IMR-90 (cell line): ENCODE measurements around the gene SLC46A1. TPM values are rescaled to one million over a fixed set of nuclear protein-coding genes. Genes with fewer than 3 reads are reported as not detected.

Source experiments
- ATAC-seq: fragments of 200-7000 bp; cut with Tn5 transposase; 2 replicates; pipeline ENCODE4 v1.9.1; 2020; ENCODE audit warnings: low read depth, mild to moderate bottlenecking, moderate library complexity
- BruUV-seq: library from RNA; stranded (reverse); fragments of 400-500 nt; replicated peaks from 2 replicates; lab custom pipeline; 2021; lab: Mats Ljungman, UMichigan
- CTCF ChIA-PET: fragments of 300-600 bp; formaldehyde crosslinking; extraction: SDS; loops from one replicate; lab custom pipeline; 2021; ENCODE audit warnings: antibody characterized with exemption; lab: Yijun Ruan, JAX
- POLR2A ChIA-PET: fragments of 300-600 bp; sonication (Branson Sonifier 250); formaldehyde crosslinking; loops from one replicate; lab custom pipeline; 2022; ENCODE audit warnings: antibody characterized with exemption; ENCODE audit not compliant: unreplicated experiment; lab: Charles Lee
- DNase-seq: peaks from one replicate; pipeline ENCODE4 v3.0.0; 2013
- H2AFZ ChIP-seq: replicated peaks from 2 replicates; pipeline ENCODE3; 2013; ENCODE audit warnings: low read length, mild to moderate bottlenecking; ENCODE audit not compliant: poor library complexity
- H2AK5ac ChIP-seq: 2 replicates; pipeline ENCODE4 v1.6.1; 2013; ENCODE audit warnings: low read depth, low read length, inconsistent platforms
- H2AK9ac ChIP-seq: replicated peaks from 2 replicates; pipeline ENCODE3; 2013; ENCODE audit warnings: mild to moderate bottlenecking, low read depth, low read length, moderate library complexity; ENCODE audit not compliant: poor library complexity
- H2BK120ac ChIP-seq: 2 replicates; pipeline ENCODE4 v1.6.1; 2013; ENCODE audit warnings: low read depth, low read length, inconsistent platforms
- H2BK15ac ChIP-seq: 3 replicates; pipeline ENCODE4 v1.6.1; 2013; ENCODE audit warnings: low read depth, low read length, inconsistent platforms
- H2BK20ac ChIP-seq: 2 replicates; pipeline ENCODE4 v1.6.1; 2013; ENCODE audit warnings: low read depth, mild to moderate bottlenecking, inconsistent platforms, low read length, moderate library complexity
- H2BK5ac ChIP-seq: 2 replicates; pipeline ENCODE4 v1.6.1; 2013; ENCODE audit warnings: mild to moderate bottlenecking, low read depth, low read length, inconsistent platforms; ENCODE audit not compliant: poor library complexity, severe bottlenecking
- H3K14ac ChIP-seq: replicated peaks from 2 replicates; pipeline ENCODE4 v1.6.1; 2013; ENCODE audit warnings: low read depth, low read length, inconsistent platforms
- H3K18ac ChIP-seq: 2 replicates; pipeline ENCODE4 v1.6.1; 2013; ENCODE audit warnings: low read depth, low read length, control low read depth
- H3K23ac ChIP-seq: 2 replicates; pipeline ENCODE4 v1.6.1; 2013; ENCODE audit warnings: low read depth, low read length, inconsistent platforms
- H3K27ac ChIP-seq: 2 replicates; pipeline ENCODE4 v1.5.1; 2013; ENCODE audit warnings: mild to moderate bottlenecking, control low read depth, low read length; ENCODE audit not compliant: insufficient read depth
- H3K27me3 ChIP-seq: 2 replicates; pipeline ENCODE4 v1.6.1; 2013; ENCODE audit warnings: low read length; ENCODE audit not compliant: control insufficient read depth, insufficient read depth
- H3K36me3 ChIP-seq: 2 replicates; pipeline ENCODE4 v1.6.1; 2013; ENCODE audit warnings: low read length, mixed read lengths; ENCODE audit not compliant: control insufficient read depth, insufficient read depth
- H3K4ac ChIP-seq: 2 replicates; pipeline ENCODE4 v1.6.1; 2013; ENCODE audit warnings: low read depth, low read length, inconsistent platforms
- H3K4me1 ChIP-seq: 2 replicates; pipeline ENCODE4 v1.6.1; 2013; ENCODE audit warnings: low read length, mixed read lengths; ENCODE audit not compliant: control insufficient read depth, insufficient read depth
- H3K4me2 ChIP-seq: 2 replicates; pipeline ENCODE4 v1.6.1; 2013; ENCODE audit warnings: low read depth, mild to moderate bottlenecking, control low read depth, low read length, moderate library complexity
- H3K4me3 ChIP-seq: 2 replicates; pipeline ENCODE4 v1.5.1; 2013; ENCODE audit warnings: low read depth, mild to moderate bottlenecking, control low read depth, low read length, moderate library complexity; ENCODE audit not compliant: insufficient read depth
- H3K56ac ChIP-seq: 2 replicates; pipeline ENCODE4 v1.6.1; 2013; ENCODE audit warnings: low read length, inconsistent platforms; ENCODE audit not compliant: insufficient read depth; ENCODE audit errors: extremely low read depth
- H3K79me1 ChIP-seq, 2 experiments: 2 replicates each; pipeline ENCODE4 v1.6.1; 2013; ENCODE audit warnings: low read length in 2 of 2, inconsistent platforms in 1 of 2, low read depth in 1 of 2
- H3K9ac ChIP-seq: 2 replicates; pipeline ENCODE4 v1.6.1; 2013; ENCODE audit warnings: low read depth, low read length, control low read depth
- H3K9me1 ChIP-seq: 2 replicates; pipeline ENCODE4 v1.6.1; 2013; ENCODE audit warnings: low read length, inconsistent platforms; ENCODE audit not compliant: insufficient read depth
- H3K9me3 ChIP-seq: 2 replicates; pipeline ENCODE4 v1.6.1; 2013; ENCODE audit warnings: low read length; ENCODE audit not compliant: control insufficient read depth, insufficient read depth
- H4K20me1 ChIP-seq: 2 replicates; pipeline ENCODE4 v1.6.1; 2013; ENCODE audit warnings: low read length, inconsistent platforms; ENCODE audit not compliant: insufficient read depth
- H4K5ac ChIP-seq: 2 replicates; pipeline ENCODE4 v1.6.1; 2013; ENCODE audit warnings: mild to moderate bottlenecking, low read depth, low read length, control low read depth
- H4K8ac ChIP-seq, 2 experiments: 2 replicates each; pipeline ENCODE4 v1.6.1; 2013; ENCODE audit warnings: low read depth in 2 of 2, low read length in 2 of 2, control low read depth in 1 of 2, inconsistent platforms in 1 of 2
- H4K91ac ChIP-seq: 2 replicates; pipeline ENCODE4 v1.6.1; 2013; ENCODE audit warnings: low read depth, low read length, inconsistent platforms; ENCODE audit not compliant: insufficient read depth
- BHLHE40 ChIP-seq: fragments of 150-350 bp; IDR thresholded peaks from 2 replicates; pipeline ENCODE4 v1.6.1; 2016; ENCODE audit warnings: mild to moderate bottlenecking, low read depth, low read length
- CEBPB ChIP-seq: IDR thresholded peaks from 2 replicates; pipeline ENCODE4 v1.6.1; 2012; ENCODE audit warnings: low read depth, low read length, improper control_type of control experiment
- MAZ ChIP-seq: IDR thresholded peaks from 2 replicates; pipeline ENCODE4 v1.6.1; 2012; ENCODE audit warnings: low read depth, mild to moderate bottlenecking, low read length, improper control_type of control experiment, moderate library complexity, borderline replicate concordance
- MXI1 ChIP-seq: IDR thresholded peaks from 2 replicates; pipeline ENCODE4 v1.6.1; 2012; ENCODE audit warnings: low read depth, mild to moderate bottlenecking, low read length, moderate library complexity, borderline replicate concordance
- RAD21 ChIP-seq: IDR thresholded peaks from 2 replicates; pipeline ENCODE4 v1.6.1; 2012; ENCODE audit warnings: low read length, improper control_type of control experiment
- RFX5 ChIP-seq: IDR thresholded peaks from 2 replicates; pipeline ENCODE4 v1.8.0; 2012; ENCODE audit warnings: low read depth, mild to moderate bottlenecking, low read length, moderate library complexity
- SMC3 ChIP-seq: fragments of 150-350 bp; IDR thresholded peaks from 2 replicates; pipeline ENCODE4 v1.6.1; 2016; ENCODE audit warnings: low read depth, mild to moderate bottlenecking, antibody characterized with exemption, low read length, moderate library complexity
- WGBS, 2 experiments: methylation state at CpG; one replicate each; pipeline versions ENCODE4 v1.1.5 to v1.1.7; 2013; ENCODE audit warnings: missing lambda C conversion rate in 2 of 2; ENCODE audit not compliant: insufficient read length in 1 of 2; ENCODE audit errors: extremely low coverage in 2 of 2; 5-methylcytosine and 5-hydroxymethylcytosine counted together
- dilution Hi-C: fragments of 300-500 bp; cut with HindIII; formaldehyde crosslinking; loops from one replicate; pipeline ENCODE4 v1.14.3; 2018; ENCODE audit warnings: low sequenced_read_pairs; ENCODE audit not compliant: unreplicated experiment
- in situ Hi-C: fragments of 300-500 bp; cut with MboI; formaldehyde crosslinking; loops from 3 replicates; pipeline ENCODE4 v1.14.3; 2019; ENCODE audit warnings: low sequenced_read_pairs, inconsistent platforms, mixed read lengths
- intact Hi-C: fragments of 100-400 bp; cut with micrococcal nuclease; formaldehyde crosslinking; loops from 2 replicates; pipeline ENCODE4 v1.10.0; 2022
- polyA plus RNA-seq, 3 experiments: library from polyadenylated mRNA; depleted of rRNA; stranded (reverse); fragments of >200 nt; gene quantifications; 2 replicates each; pipeline ENCODE4 v1.2.3, GENCODE V29; 2012; ENCODE audit warnings: low replicate concordance in 1 of 3
- total RNA-seq: library from RNA; depleted of rRNA; stranded (reverse); fragments of >200 nt; gene quantifications from 2 replicates; pipeline ENCODE4 v1.2.3, GENCODE V29; 2012
- TF ChIP-seq, protein P1 (sequence below): conservative IDR thresholded peaks from 2 replicates; pipeline ENCODE4 v1.5.1; 2012; ENCODE audit warnings: mild to moderate bottlenecking, low read depth, low read length, improper control_type of control experiment

SLC46A1 gene
- total and polyA plus RNA-seq, 2 of the 4 experiments (the other 2 are of a cell fraction): 2.7 to 3.9 TPM

DNA sequence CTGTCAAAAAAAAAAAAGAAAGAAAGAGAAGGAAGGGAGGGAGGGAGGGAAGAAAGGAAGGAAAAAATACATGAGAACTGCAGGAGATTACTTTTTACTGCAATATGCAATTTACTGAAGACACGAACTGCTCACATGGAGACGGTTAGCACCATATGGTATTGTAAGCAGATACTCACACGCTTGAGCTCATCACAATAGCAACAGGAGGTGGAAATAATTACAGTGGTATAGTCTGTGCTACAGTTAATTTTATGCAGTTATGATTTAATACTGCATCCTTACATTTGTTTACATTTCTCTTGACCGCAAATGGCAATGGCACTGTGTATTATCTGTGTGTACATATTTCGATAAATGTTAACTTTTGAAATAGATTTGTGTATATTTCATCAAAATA lies 21.4 kb upstream of the SLC46A1 start:
- H2BK20ac ChIP-seq: no peak overlapping the region
- H3K36me3 ChIP-seq: no peaks in the 10 kb centered on the region
- H3K27me3 ChIP-seq: peaks cover 13% of the 10 kb centered on the region
- H3K79me1 ChIP-seq: no peaks in the 10 kb centered on the region
- no peak overlapping the region for H3K9ac ChIP-seq
- no peak overlapping the region for H2AK9ac ChIP-seq
- H2BK5ac ChIP-seq: no peak overlapping the region
- no peak overlapping the region for H2BK15ac ChIP-seq
- H3K27ac ChIP-seq: peak overlapping the region; percentile 64; the same call in 1 of the 2 replicates
- no peak overlapping the region for H4K91ac ChIP-seq
- H2BK120ac ChIP-seq: no peak overlapping the region
- BruUV-seq: no TSS peak
- H3K4me3 ChIP-seq: no peak overlapping the region
- dilution Hi-C loops (no loop called here), intact Hi-C loops (no loop called here), in situ Hi-C loops (no loop called here)
- no peak overlapping the region for H3K4ac ChIP-seq
- DNase-seq: peak; percentile 33
- no peak overlapping the region for H3K14ac ChIP-seq
- H4K20me1 ChIP-seq: no peaks in the 10 kb centered on the region
- H3K4me2 ChIP-seq: no peak overlapping the region; the same call in 1 of the 2 replicates
- H3K56ac ChIP-seq: no peak overlapping the region
- H3K18ac ChIP-seq: no peak overlapping the region; the same call in 1 of the 2 replicates
- ChIA-PET CTCF (interaction anchor here (1.4 kb wide), 1 partner anchor 11 kb away, joined by 4 read pairs; no protein-coding TSS in a partner anchor), POLR2A (no interaction called here)
- no peaks in the 10 kb centered on the region; the same call in 1 of the 2 replicates for H3K4me1 ChIP-seq
- H4K8ac ChIP-seq: no peak overlapping the region
- H3K9me1 ChIP-seq: no peaks in the 10 kb centered on the region
- TF ChIP-seq RFX5: no peak
- no peak for TF ChIP-seq RAD21
- TF ChIP-seq MAZ: no peak
- TF ChIP-seq BHLHE40: no peak
- TF ChIP-seq, protein P1, sequence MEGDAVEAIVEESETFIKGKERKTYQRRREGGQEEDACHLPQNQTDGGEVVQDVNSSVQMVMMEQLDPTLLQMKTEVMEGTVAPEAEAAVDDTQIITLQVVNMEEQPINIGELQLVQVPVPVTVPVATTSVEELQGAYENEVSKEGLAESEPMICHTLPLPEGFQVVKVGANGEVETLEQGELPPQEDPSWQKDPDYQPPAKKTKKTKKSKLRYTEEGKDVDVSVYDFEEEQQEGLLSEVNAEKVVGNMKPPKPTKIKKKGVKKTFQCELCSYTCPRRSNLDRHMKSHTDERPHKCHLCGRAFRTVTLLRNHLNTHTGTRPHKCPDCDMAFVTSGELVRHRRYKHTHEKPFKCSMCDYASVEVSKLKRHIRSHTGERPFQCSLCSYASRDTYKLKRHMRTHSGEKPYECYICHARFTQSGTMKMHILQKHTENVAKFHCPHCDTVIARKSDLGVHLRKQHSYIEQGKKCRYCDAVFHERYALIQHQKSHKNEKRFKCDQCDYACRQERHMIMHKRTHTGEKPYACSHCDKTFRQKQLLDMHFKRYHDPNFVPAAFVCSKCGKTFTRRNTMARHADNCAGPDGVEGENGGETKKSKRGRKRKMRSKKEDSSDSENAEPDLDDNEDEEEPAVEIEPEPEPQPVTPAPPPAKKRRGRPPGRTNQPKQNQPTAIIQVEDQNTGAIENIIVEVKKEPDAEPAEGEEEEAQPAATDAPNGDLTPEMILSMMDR: no peak
- TF ChIP-seq CEBPB: no peak
- TF ChIP-seq SMC3: no peak
- no peak for TF ChIP-seq MXI1
- H4K5ac ChIP-seq: no peak overlapping the region
- peak; percentile 79 for ATAC-seq
- no peak overlapping the region for H2AFZ ChIP-seq
- H3K23ac ChIP-seq: no peak overlapping the region
- no peaks in the 10 kb centered on the region for H3K9me3 ChIP-seq
- H2AK5ac ChIP-seq: no peak overlapping the region
- no CpG with 5 or more reads among the region's 5 CpGs for WGBS, 2 experiments
